ENCODE data around the gene SLC9A9. TPM values are rescaled to one million over a fixed set of nuclear protein-coding genes. Genes with fewer than 3 reads are reported as not detected.

Gene SLC9A9
- total and polyA plus RNA-seq, 2 of the 8 experiments (the other 6 are each of a cell fraction or from before 2014, with no cell fraction given) = 0.48 to 1.1 TPM

DNA sequence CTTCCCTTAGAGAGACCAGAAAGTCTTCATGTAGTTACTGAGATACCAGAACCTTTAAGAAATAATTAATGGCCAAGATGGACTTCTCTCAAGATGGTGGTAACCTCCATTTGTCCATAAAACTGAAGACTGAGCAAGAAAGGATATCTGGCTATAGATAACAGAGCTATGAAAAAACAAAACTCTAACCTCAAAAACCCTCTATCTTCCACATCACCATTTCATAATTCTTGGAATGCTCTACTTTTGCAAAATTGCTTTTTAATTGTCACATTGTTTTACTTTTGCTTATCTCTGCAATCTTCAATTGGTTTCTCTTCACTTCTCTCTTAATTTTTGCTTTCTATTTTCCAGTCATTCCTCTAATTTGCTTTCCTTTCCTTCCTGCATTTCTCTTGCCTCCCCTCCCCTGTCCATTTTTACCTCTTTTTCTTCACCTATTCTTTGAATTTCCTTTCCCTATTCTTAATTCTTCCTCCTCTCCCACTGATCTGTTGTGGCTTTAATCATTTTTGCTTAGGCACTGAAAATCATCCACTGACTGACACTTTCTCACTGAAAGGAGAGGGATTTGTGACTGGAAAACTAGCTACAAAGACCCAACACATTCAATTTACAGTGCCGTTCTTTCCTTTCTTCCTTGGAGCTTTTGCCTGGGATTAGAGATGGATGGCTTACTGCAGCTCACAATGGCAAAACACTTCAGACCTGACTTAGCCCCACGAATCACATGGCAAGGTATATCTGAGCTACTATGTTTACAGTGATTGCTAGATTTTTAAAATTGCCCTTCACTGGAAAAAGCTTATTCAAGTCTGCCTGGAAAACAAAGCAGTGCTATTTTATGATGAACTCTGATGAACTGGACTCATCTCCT lies 485.9 kb downstream of the SLC9A9 start:
- Histone ChIP-seq H2BK12ac (ENCODE audit: low read depth, low read length) (no peak overlapping the region), H4K20me1 (replicated peaks in 1 of 2; ENCODE audit: control insufficient read depth in 1 of 2, insufficient read depth in 2 of 2, low read length in 2 of 2) (no peaks in the 10 kb centered on the region), H3K18ac (ENCODE audit: extremely low read depth, low read length) (no peak overlapping the region; the same call in 1 of the 2 replicates), H3K9ac (replicated peaks in 1 of 4; ENCODE audit: extremely low read depth in 1 of 4, low read depth in 3 of 4, low read length in 3 of 4) (no peak overlapping the region), H4K91ac (replicated peaks; ENCODE audit: insufficient read length, low read length) (no peak overlapping the region), H3K4me2 (ENCODE audit: insufficient read depth in 1 of 2, low read depth in 2 of 2, low read length in 2 of 2) (no peak overlapping the region), H3K23me2 (ENCODE audit: low read depth, low read length) (no peaks in the 10 kb centered on the region), H3K4ac (replicated peaks; ENCODE audit: insufficient read length, low read depth, low read length) (no peak overlapping the region), H3K27ac (ENCODE audit: low read depth, low read length) (no peak overlapping the region), H3K4me1 (replicated peaks in 1 of 4; ENCODE audit: control insufficient read depth in 3 of 4, insufficient read depth in 4 of 4, low read length in 3 of 4) (no peaks in the 10 kb centered on the region), H3K56ac (replicated peaks; ENCODE audit: insufficient read length, low read depth, low read length) (no peak overlapping the region), H3K23ac (ENCODE audit: insufficient read length) (no peak overlapping the region), H2BK20ac (ENCODE audit: low read length) (no peak overlapping the region), H3K79me1 (ENCODE audit: low read depth, low read length) (no peaks in the 10 kb centered on the region), H2AK5ac (ENCODE audit: low read depth, low read length) (no peak overlapping the region), H2BK15ac (ENCODE audit: low read length) (no peak overlapping the region), H2BK5ac (ENCODE audit: low read depth, low read length) (no peak overlapping the region), H2BK120ac (replicated peaks; ENCODE audit: low read depth, low read length) (no peak overlapping the region), H3K9me3 (ENCODE audit: insufficient read depth in 2 of 2, low read depth in 1 of 2, low read length in 1 of 2) (no peaks in the 10 kb centered on the region), H4K8ac (ENCODE audit: extremely low read depth, insufficient read depth, low read length) (no peak overlapping the region), H3K14ac (ENCODE audit: insufficient read length) (no peak overlapping the region), H4K5ac (ENCODE audit: insufficient read length, low read depth, low read length) (no peak overlapping the region), H3K36me3 (ENCODE audit: control insufficient read depth in 2 of 4, insufficient read depth in 4 of 4, low read length in 3 of 4) (no peaks in the 10 kb centered on the region), H3K27me3 (replicated peaks in 1 of 4; ENCODE audit: control insufficient read depth in 3 of 4, extremely low read depth in 1 of 4, insufficient read depth in 3 of 4, low read length in 3 of 4) (no peaks in the 10 kb centered on the region), H2AFZ (ENCODE audit: low read length) (no peak overlapping the region), H3K79me2 (ENCODE audit: control insufficient read depth in 1 of 2, insufficient read depth in 2 of 2, low read length in 2 of 2) (no peaks in the 10 kb centered on the region), H3K4me3 (ENCODE audit: extremely low read depth in 1 of 4, insufficient read depth in 2 of 4, low read depth in 3 of 4, low read length in 4 of 4) (no peak overlapping the region)
- ChIA-PET CTCF (ENCODE audit: partially characterized antibody) (interaction anchor here (0.7 to 1.6 kb wide), 6 partner anchors 9 to 336 kb away, joined by 3 to 7 read pairs (median 4); no protein-coding TSS in a partner anchor), POLR2A (ENCODE audit: partially characterized antibody) (no interaction called here)
- FAIRE-seq (no peak), DNase-seq (ENCODE audit: low read depth in 1 of 2, low spot score in 2 of 2) (no peak)
- 84% methylated on average over 2 of the region's 2 CpGs; no CpG with 5 or more reads in 1 of the 2 experiments for WGBS, 2 experiments (ENCODE audit: extremely low coverage in 1 of 2, insufficient coverage in 1 of 2, insufficient read length in 1 of 2, insufficient replicate concordance in 2 of 2, low coverage in 1 of 2, low lambda C conversion rate in 2 of 2, missing lambda C conversion rate in 1 of 2)
- no peak for TF ChIP-seq MAX (IDR thresholded peaks at IDR 0.05)
